Small intestine (tissue), 7 donors: ENCODE results near the gene KAT7. TPM values are rescaled to one million over a fixed set of nuclear protein-coding genes. Genes with fewer than 3 reads are reported as not detected.

Source experiments
- DNase-seq, 2 donors: peaks; one replicate each; pipeline versions ENCODE4 v3.0.0 to v3.0.0-alpha.2; 2013
- FAIRE-seq: peaks from 2 replicates; lab custom pipeline; 2012; peaks lifted over from hg19 to GRCh38; lab: Jason Lieb, UNC
- H3K27ac ChIP-seq, 3 donors: one replicate each; pipeline ENCODE4 v1.5.1; 2013; ENCODE audit warnings: low read length in 2 of 3, mild to moderate bottlenecking in 2 of 3, control low read depth in 1 of 3, inconsistent platforms in 1 of 3, low read depth in 1 of 3, moderate library complexity in 1 of 3
- H3K27me3 ChIP-seq, 3 donors: one replicate each; pipeline ENCODE4 v1.6.1; 2013; ENCODE audit warnings: low read length in 3 of 3, inconsistent platforms in 1 of 3; ENCODE audit not compliant: control insufficient read depth in 3 of 3, insufficient read depth in 3 of 3
- H3K36me3 ChIP-seq, 3 donors: one replicate each; pipeline ENCODE4 v1.6.1; 2013; ENCODE audit warnings: low read length in 3 of 3, inconsistent platforms in 1 of 3, low read depth in 1 of 3, mild to moderate bottlenecking in 1 of 3, moderate library complexity in 1 of 3; ENCODE audit not compliant: control insufficient read depth in 3 of 3, insufficient read depth in 2 of 3
- H3K4me1 ChIP-seq, 3 donors: one replicate each; pipeline ENCODE4 v1.6.1; 2013; ENCODE audit warnings: low read length in 2 of 3, inconsistent platforms in 1 of 3, low read depth in 1 of 3, mild to moderate bottlenecking in 1 of 3, moderate library complexity in 1 of 3; ENCODE audit not compliant: control insufficient read depth in 3 of 3, insufficient read depth in 2 of 3
- H3K4me3 ChIP-seq, 3 donors: one replicate each; pipeline ENCODE4 v1.5.1; 2013; ENCODE audit warnings: low read length in 3 of 3, control low read depth in 1 of 3, inconsistent platforms in 1 of 3, low read depth in 1 of 3, mild to moderate bottlenecking in 1 of 3, moderate library complexity in 1 of 3
- H3K9me3 ChIP-seq, 2 donors: one replicate each; pipeline ENCODE4 v1.6.1; 2013; ENCODE audit warnings: low read depth in 1 of 2, low read length in 1 of 2; ENCODE audit not compliant: control insufficient read depth in 2 of 2, insufficient read depth in 1 of 2
- WGBS, 3 donors: extraction: QIAGEN DNeasy Blood & Tissue Kit; methylation state at CpG; one replicate each; pipeline ENCODE4 v1.1.7; 2013; 5-methylcytosine and 5-hydroxymethylcytosine counted together
- polyA plus RNA-seq, 4 donors: library from polyadenylated mRNA; stranded (reverse) in 3 of 4; unstranded in 1 of 4; fragments of 200-250 nt in 3 of 4; fragments of 120-200 nt in 1 of 4; gene quantifications; one replicate each; pipeline versions ENCODE4 v1.2.1 to v1.2.3, GENCODE V29; 2013
- donor health status: healthy with polysubstance abuse.
- donor health status: control.
- donor health status: control.
- donor health status: Bipolar disorder and iron deficiency.
- donor health status: healthy.

The KAT7 gene
- polyA plus RNA-seq, 4 donors, result 5.7 to 31.4 (median 9.2) TPM

- Histone ChIP-seq H3K4me3 (no peak overlapping the region), H3K27me3 (peaks cover 0 to 6% (median 0%) of the 10 kb centered on the region in 3 donors), H3K36me3 (no peaks in the 10 kb centered on the region), H3K9me3 (no peaks in the 10 kb centered on the region), H3K27ac (no peak overlapping the region), H3K4me1 (peaks cover 0 to 6% (median 0%) of the 10 kb centered on the region in 3 donors)
- DNase-seq (no peak), FAIRE-seq (no peak)
- WGBS, 3 donors, result 33 to 50% (median 45%) methylated on average over 1 of the region's 1 CpG
Measured at GRCh38 chr17:49866019-49866380, 77.5 kb downstream of the KAT7 start.

- WGBS, 3 donors, result 77 to 87% (median 78%) methylated on average over 3 of the region's 3 CpGs
- no peaks in the 10 kb centered on the region for H3K4me1 ChIP-seq
- H3K9me3 ChIP-seq, result no peaks in the 10 kb centered on the region
- no peak for FAIRE-seq
- H3K27ac ChIP-seq, result no peak overlapping the region
- H3K4me3 ChIP-seq, result no peak overlapping the region
- no peaks in the 10 kb centered on the region for H3K36me3 ChIP-seq
- DNase-seq, result no peak
- H3K27me3 ChIP-seq, result peaks cover 0 to 9% (median 0%) of the 10 kb centered on the region in 3 donors
Measured at GRCh38 chr17:49866882-49867413, 78.5 kb downstream of the KAT7 start.

GRCh38 chr17:49869038-49869374, 80.5 kb downstream of the KAT7 start:
- H3K27me3 ChIP-seq, result peaks cover 0 to 7% (median 0%) of the 10 kb centered on the region in 3 donors
- H3K36me3 ChIP-seq, result no peaks in the 10 kb centered on the region
- 20 to 30% (median 29%) methylated on average over 1 of the region's 1 CpG for WGBS, 3 donors
- FAIRE-seq, result no peak
- no peaks in the 10 kb centered on the region for H3K4me1 ChIP-seq
- no peak for DNase-seq
- H3K27ac ChIP-seq, result no peak overlapping the region
- H3K4me3 ChIP-seq, result no peak overlapping the region
- H3K9me3 ChIP-seq, result no peaks in the 10 kb centered on the region

GRCh38 chr17:49870298-49870697, 81.8 kb downstream of the KAT7 start:
- peaks cover 0 to 7% (median 0%) of the 10 kb centered on the region in 3 donors for H3K27me3 ChIP-seq
- 86 to 91% (median 86%) methylated on average over 11 of the region's 11 CpGs for WGBS, 3 donors
- FAIRE-seq, result no peak

GRCh38 chr17:49871211-49871610, 82.7 kb downstream of the KAT7 start:
- Histone ChIP-seq H3K4me3 (no peak overlapping the region), H3K27ac (no peak overlapping the region), H3K4me1 (no peaks in the 10 kb centered on the region), H3K27me3 (peaks cover 0 to 9% (median 0%) of the 10 kb centered on the region in 3 donors), H3K36me3 (no peaks in the 10 kb centered on the region), H3K9me3 (no peaks in the 10 kb centered on the region)
- no peak for FAIRE-seq
- WGBS, 3 donors, result 56 to 78% (median 58%) methylated on average over 7 of the region's 7 CpGs
- no peak for DNase-seq

More at GRCh38 chr17:49870298-49870697, 81.8 kb downstream of the KAT7 start:
- Histone ChIP-seq H3K9me3 (no peaks in the 10 kb centered on the region), H3K27ac (no peak overlapping the region), H3K4me3 (no peak overlapping the region), H3K36me3 (no peaks in the 10 kb centered on the region), H3K4me1 (no peaks in the 10 kb centered on the region)
- DNase-seq, result no peak

GRCh38 chr17:49872754-49873377, 84.4 kb downstream of the KAT7 start:
- DNase-seq, result no peak
- Histone ChIP-seq H3K4me3 (no peak overlapping the region), H3K36me3 (no peaks in the 10 kb centered on the region), H3K27ac (no peak overlapping the region), H3K4me1 (no peaks in the 10 kb centered on the region), H3K9me3 (no peaks in the 10 kb centered on the region), H3K27me3 (peaks cover 0 to 8% (median 0%) of the 10 kb centered on the region in 3 donors)
- no peak for FAIRE-seq
- 61 to 86% (median 65%) methylated on average over 6 of the region's 6 CpGs for WGBS, 3 donors

- Histone ChIP-seq H3K27me3 (peaks cover 0 to 10% (median 0%) of the 10 kb centered on the region in 3 donors), H3K27ac (no peak overlapping the region), H3K36me3 (no peaks in the 10 kb centered on the region), H3K4me3 (no peak overlapping the region), H3K9me3 (no peaks in the 10 kb centered on the region), H3K4me1 (no peaks in the 10 kb centered on the region)
- WGBS, 3 donors, result 20 to 56% (median 42%) methylated on average over 6 of the region's 6 CpGs
- DNase-seq, result no peak
- no peak for FAIRE-seq
Measured at GRCh38 chr17:49873466-49873865, 85.0 kb downstream of the KAT7 start.

GRCh38 chr17:49873926-49874325, 85.4 kb downstream of the KAT7 start:
- peaks cover 0 to 13% (median 0%) of the 10 kb centered on the region in 3 donors for H3K27me3 ChIP-seq
- H3K9me3 ChIP-seq, result no peaks in the 10 kb centered on the region
- WGBS, 3 donors, result 68 to 78% (median 73%) methylated on average over 3 of the region's 3 CpGs
- H3K4me1 ChIP-seq, result no peaks in the 10 kb centered on the region
- FAIRE-seq, result no peak
- no peak overlapping the region for H3K27ac ChIP-seq
- H3K36me3 ChIP-seq, result no peaks in the 10 kb centered on the region
- no peak overlapping the region for H3K4me3 ChIP-seq
- DNase-seq, result no peak
